HAP-1 (cell line): ENCODE results near the gene INPP5A.
"Not testable (repeated sequence)": the region's sequence is repeated elsewhere in the genome, so short reads cannot be mapped to it uniquely, and the experiment has no call there.

Experiments used
- DNase-seq, 2 experiments: peaks; one replicate each; pipeline ENCODE4 v3.0.0-alpha.2; 2016 to 2020; ENCODE audit warnings: low spot score in 2 of 2
- H3K27me3 ChIP-seq: fragments of 250-450 bp; sonication (Bioruptor Pico); 2 replicates; pipeline ENCODE4 v1.5.1; 2020; ENCODE audit warnings: low read depth, mild to moderate bottlenecking, moderate library complexity
- H3K36me3 ChIP-seq: fragments of 250-450 bp; sonication (Bioruptor Pico); replicated peaks from 2 replicates; pipeline ENCODE4 v1.5.1; 2020; ENCODE audit warnings: mild to moderate bottlenecking
- H3K4me1 ChIP-seq: fragments of 250-450 bp; sonication (Bioruptor Pico); 2 replicates; pipeline ENCODE4 v1.5.1; 2020; ENCODE audit warnings: mild to moderate bottlenecking
- H3K4me3 ChIP-seq: fragments of 250-450 bp; sonication (Bioruptor Pico); 2 replicates; pipeline ENCODE4 v1.5.1; 2020; ENCODE audit warnings: mild to moderate bottlenecking, moderate library complexity
- H3K9me3 ChIP-seq: fragments of 250-450 bp; sonication (Bioruptor Pico); 2 replicates; pipeline ENCODE4 v1.5.1; 2020; ENCODE audit warnings: mild to moderate bottlenecking, moderate library complexity
- in situ Hi-C: fragments of 300-500 bp; cut with MboI; formaldehyde crosslinking; loops from 3 replicates; pipeline ENCODE4 v1.14.3; 2020; ENCODE audit warnings: low sequenced_read_pairs, inconsistent platforms, mixed read lengths

Gene INPP5A

DNA sequence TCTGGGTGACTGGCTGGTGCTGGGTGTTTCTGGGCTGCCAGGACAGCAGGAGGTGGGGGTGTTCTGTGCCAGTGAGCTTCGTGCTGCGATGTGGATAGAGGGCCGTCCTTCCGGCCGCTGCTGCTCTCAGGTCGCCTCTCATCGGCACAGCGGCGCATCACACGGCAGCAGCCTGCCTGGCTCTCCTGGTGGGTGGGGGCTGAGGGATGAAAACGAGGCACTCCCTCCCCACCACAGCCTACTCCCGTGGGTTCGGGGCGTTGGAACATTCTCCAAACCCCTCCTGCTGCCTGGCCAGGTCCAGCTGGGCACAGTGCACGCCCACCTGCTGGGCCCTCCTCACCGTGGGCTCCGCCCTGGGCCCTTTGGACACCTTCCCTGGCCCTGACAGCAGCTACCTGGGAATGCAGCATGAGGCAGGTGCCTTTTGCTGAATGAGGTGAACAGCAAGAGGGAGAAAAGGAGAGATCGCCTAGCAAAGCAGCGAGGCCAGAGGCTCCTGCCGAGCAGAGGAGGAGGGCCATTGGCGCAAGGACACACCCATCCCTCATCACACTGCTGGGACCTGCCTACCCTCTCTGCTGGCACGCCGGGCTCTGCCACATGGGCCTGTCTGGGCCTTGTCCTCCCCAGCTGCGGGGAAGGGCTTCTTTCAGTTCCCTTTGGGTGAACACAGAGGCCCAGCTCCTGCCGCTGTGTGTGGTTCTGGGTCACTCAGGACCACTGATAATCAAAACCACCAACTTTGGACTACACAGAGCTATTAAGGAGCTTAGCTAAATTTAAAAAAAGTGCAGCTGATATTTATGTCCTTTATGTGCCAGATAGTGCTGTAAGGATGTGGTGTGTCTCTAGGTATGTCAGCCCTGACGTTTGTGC is 33.4 kb downstream of the INPP5A start:
- H3K36me3 ChIP-seq = no peaks in the 10 kb centered on the region
- no peaks in the 10 kb centered on the region for H3K9me3 ChIP-seq
- H3K4me1 ChIP-seq = no peaks in the 10 kb centered on the region
- in situ Hi-C loops = no loop called here
- H3K27me3 ChIP-seq = no peaks in the 10 kb centered on the region
- no peak for DNase-seq
- no peak overlapping the region for H3K4me3 ChIP-seq

DNA sequence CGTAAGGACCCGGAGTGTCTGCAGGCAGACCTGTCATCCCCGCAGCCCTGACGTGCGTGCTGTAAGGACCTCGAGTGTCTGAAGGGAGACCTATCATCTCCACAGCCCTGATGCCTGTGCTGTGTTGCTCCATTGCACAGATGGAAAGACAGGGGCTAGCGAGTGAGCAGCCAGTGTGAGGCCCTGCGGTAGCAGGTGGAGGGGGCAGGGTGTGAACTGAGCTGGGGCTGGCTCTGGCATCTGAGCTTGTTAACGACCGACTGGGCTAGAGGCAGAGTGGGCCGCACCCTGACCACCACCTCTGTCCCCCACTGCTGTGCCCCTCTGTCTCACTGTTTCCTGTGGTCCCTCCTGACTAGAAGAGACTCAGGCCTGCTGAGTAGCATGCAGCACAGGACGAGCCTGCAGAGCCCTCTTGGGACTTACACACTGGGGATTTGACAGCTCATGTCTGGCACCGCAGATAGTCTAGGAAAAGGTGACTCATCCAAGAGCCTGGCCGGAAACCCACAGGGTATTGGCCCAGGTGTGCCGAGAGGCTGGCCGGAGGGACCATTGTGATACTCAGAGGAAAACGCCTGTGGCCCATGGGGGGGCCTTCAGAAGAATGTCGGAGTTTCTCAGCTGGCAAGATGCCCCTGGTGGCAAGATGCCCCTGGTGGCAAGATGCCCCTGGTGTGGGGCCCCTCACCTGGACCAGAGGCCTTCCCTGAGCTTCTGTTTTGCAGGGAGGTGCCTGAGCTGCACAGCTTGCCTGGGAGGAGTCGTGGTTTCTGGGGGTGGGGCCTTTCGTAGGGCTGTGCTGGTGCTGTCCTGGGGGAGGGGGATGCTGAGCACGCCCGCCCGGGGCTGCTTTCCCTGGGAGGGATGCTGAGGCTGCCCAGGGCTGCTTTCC is 34.3 kb downstream of the INPP5A start:
- peak in 1 of 2 experiments; percentile 42 for DNase-seq
- in situ Hi-C loops = no loop called here
- H3K4me3 ChIP-seq = no peak overlapping the region

DNA sequence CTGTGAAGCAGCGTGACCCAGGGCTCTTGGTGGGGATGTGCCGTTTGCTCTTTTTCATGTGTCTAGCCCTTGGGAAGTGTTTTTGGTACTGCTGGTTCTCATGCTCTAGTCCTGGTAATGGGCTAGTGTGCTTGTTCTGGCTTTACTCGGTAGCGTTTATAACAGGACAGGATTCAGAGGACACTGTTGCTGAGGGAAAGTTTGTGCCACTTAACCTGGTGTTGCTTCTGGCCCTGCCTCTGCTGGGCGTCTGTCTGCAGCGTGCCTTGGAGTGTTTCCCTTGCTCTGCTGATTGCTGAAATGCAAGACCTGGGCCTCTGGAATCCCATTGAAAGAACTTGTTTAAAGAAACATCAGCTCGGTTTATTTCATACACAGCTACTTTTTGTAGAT is 35.0 kb downstream of the INPP5A start:
- no peaks in the 10 kb centered on the region for H3K4me1 ChIP-seq
- H3K4me3 ChIP-seq = no peak overlapping the region
- H3K9me3 ChIP-seq = no peaks in the 10 kb centered on the region
- H3K36me3 ChIP-seq = no peaks in the 10 kb centered on the region
- H3K27me3 ChIP-seq = no peaks in the 10 kb centered on the region
- in situ Hi-C loops = no loop called here
- no peak for DNase-seq

More for the DNA sequence above, 34.3 kb downstream of the INPP5A start:
- Histone ChIP-seq H3K9me3 (no peaks in the 10 kb centered on the region), H3K36me3 (no peaks in the 10 kb centered on the region), H3K4me1 (no peaks in the 10 kb centered on the region), H3K27me3 (no peaks in the 10 kb centered on the region)

DNA sequence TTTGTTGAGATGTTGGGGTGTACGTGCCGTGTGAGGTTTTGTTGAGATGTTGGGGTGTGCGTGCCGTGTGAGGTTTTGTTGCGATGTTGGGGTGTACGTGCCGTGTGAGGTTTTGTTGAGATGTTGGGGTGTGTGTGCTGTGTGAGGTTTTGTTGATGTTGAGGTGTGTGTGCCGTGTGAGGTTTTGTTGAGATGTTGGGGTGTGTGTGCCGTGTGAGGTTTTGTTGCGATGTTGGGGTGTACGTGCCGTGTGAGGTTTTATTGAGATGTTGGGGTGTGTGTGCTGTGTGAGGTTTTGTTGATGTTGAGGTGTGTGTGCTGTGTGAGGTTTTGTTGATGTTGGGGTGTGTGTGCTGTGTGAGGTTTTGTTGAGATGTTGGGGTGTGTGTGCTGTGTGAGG is 35.4 kb downstream of the INPP5A start:
- H3K27me3 ChIP-seq, H3K9me3 ChIP-seq, H3K4me1 ChIP-seq, H3K36me3 ChIP-seq, DNase-seq, H3K4me3 ChIP-seq, in situ Hi-C loops: not testable (repeated sequence)

DNA sequence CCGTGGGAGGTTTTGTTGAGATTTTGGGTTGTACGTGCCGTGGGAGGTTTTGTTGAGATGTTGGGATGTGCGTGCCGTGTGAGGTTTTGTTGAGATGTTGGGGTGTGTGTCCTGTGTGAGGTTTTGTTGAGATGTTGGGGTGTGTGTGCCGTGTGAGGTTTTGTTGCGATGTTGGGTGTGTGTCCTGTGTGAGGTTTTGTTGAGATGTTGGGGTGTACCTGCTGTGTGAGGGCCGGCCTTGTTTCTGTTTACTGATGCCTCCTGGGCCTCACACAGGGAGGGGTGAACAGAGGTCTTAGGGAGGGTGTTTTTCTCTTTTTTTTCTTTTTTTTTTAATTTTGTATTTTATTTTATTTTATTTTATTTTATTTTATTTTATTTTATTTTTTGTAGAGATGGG is 36.7 kb downstream of the INPP5A start:
- Histone ChIP-seq H3K4me3 (no peak overlapping the region), H3K27me3 (no peaks in the 10 kb centered on the region), H3K36me3 (no peaks in the 10 kb centered on the region), H3K4me1 (no peaks in the 10 kb centered on the region), H3K9me3 (no peaks in the 10 kb centered on the region)
- in situ Hi-C loops = no loop called here
- no peak for DNase-seq

DNA sequence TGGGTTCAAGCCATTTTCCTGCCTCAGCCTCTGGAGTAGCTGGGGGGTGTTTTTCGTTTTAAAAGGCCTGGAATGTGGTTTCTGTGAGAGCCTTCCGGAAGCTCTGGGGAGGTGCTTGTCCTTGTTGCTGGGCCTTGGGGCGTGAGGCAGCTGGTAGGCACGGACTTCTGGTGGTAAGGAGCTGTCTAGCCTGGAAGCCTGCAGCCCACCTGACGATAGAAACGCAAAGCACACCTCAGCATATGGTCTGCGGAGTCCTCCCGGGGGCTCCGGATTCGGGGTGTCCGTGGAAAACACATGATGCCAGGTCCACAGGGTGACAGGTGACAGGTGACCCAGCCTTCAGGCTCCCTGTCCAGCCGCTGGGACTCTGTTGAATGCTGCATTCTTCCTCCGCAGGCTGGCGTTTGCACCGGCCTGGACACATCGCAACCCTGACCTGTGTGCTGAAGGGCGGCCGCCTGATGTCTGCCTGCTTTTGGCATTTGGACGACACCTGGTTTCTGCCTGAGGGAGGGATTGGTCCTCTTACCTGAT is 37.3 kb downstream of the INPP5A start:
- no peak for DNase-seq
- in situ Hi-C loops = no loop called here
- Histone ChIP-seq H3K9me3 (no peaks in the 10 kb centered on the region), H3K36me3 (no peaks in the 10 kb centered on the region), H3K4me1 (no peaks in the 10 kb centered on the region), H3K27me3 (no peaks in the 10 kb centered on the region), H3K4me3 (no peak overlapping the region)

DNA sequence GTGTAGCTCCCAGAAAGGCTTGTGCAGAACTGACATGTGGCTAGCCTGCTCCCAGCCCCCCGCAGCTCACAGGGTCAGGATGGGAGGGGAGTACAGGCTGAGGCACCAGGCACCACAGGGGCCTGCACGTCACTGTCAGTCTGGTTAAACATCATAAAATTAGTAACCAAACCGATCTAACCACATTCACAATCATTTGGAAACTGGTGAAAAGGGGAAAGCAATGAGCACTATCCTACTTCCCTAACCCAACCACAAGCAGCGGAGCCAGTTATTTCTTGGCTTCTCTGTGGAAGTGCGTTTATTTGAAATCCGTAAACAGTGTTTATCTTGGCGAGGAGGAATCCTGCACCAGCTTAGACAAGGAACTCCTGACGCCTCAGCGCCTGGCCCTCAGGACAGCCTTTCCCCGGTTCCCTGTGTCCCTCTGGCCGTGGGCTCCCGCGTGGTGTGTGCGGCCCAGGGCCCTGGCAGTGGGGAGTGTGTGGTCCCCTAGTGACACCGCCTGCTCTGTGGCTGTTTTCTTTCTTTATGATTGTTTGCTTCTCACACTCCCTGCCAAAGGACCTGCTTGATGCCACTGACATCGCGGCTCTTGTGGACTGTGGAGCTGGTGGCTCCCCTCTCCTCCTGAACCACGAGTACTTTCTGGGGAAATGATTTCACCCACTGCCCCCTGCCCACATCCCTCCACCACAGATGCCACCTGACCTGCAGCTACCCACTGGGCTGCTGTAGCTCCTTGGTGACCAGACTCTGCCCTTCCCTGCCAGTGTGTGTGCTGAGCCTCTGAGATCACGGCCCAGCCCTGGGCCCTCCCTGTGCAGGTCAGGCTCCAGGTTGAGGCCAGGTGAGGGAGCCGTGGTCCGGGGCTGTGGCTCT is 38.0 kb downstream of the INPP5A start:
- Histone ChIP-seq H3K9me3 (no peaks in the 10 kb centered on the region), H3K4me1 (no peaks in the 10 kb centered on the region), H3K4me3 (no peak overlapping the region), H3K36me3 (no peaks in the 10 kb centered on the region), H3K27me3 (no peaks in the 10 kb centered on the region)
- in situ Hi-C loops = no loop called here
- DNase-seq = no peak

DNA sequence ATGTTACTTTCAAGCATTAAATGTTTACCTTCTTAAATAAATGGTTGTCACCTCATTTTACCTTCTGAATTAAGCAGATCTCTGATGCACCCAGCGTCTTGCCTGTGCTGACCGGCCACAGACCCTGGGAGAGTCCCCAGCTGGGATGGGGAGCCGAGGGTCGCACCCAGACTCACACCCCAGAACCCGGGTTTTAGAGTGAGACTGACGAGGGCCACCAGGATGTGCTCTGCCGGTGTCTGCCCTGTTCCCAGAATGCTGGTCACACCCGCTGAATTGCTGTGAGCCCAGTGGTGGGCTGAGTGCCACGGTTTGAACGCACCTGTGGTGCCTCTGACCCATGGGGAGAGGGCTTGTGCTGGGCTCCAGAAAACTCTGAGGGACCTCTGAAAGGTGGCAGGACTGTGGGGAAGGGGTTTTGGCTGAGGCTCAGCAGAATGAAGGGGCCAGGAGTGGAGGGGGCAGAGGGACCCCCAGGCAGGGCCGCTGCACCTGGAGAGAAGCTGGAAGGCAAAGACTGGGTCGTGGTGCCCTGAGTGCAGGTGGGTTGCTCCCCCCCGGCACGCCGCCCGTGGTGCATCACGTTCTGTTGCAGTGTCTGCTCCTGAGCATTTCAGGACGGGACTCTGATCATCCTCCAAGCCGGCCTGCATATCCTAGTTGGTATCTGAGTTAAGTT is 39.2 kb downstream of the INPP5A start:
- Histone ChIP-seq H3K36me3 (no peaks in the 10 kb centered on the region), H3K4me1 (no peaks in the 10 kb centered on the region), H3K9me3 (no peaks in the 10 kb centered on the region), H3K27me3 (no peaks in the 10 kb centered on the region), H3K4me3 (no peak overlapping the region)
- no peak for DNase-seq
- in situ Hi-C loops = no loop called here

DNA sequence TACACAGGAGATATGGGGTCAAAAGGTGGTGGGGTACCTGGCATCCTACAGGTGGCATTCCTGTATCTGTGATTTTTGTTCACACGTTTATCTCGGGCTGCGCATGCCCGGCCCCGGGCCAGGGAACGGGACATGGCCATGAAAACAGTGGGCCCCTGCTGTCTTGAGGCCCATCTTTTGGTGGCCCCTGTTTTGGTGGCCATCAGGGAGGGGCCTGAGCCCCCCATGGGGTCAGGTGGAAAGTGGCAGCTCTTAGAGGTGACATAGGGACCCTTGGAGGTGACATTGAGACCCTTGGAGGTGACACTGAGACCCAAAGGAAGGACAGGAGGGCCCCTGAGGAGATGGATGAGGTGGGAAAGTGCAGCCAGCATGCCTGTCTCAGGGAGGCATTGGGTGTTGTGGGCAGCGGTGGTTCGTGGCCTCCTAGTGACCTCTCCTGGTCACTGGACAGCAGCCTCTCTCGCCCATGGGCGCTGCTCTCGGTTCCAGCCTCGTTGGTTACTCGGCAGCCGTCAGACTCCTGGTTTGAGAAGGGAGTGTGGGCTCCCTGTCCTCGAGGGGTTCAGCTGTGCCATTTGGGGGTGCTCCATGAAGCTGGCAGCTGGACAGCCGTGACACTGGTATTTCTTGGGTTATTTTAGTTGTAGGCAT is 39.9 kb downstream of the INPP5A start:
- Histone ChIP-seq H3K4me1 (no peaks in the 10 kb centered on the region), H3K4me3 (no peak overlapping the region), H3K9me3 (no peaks in the 10 kb centered on the region), H3K27me3 (no peaks in the 10 kb centered on the region), H3K36me3 (no peaks in the 10 kb centered on the region)
- in situ Hi-C loops = no loop called here
- DNase-seq = no peak

DNA sequence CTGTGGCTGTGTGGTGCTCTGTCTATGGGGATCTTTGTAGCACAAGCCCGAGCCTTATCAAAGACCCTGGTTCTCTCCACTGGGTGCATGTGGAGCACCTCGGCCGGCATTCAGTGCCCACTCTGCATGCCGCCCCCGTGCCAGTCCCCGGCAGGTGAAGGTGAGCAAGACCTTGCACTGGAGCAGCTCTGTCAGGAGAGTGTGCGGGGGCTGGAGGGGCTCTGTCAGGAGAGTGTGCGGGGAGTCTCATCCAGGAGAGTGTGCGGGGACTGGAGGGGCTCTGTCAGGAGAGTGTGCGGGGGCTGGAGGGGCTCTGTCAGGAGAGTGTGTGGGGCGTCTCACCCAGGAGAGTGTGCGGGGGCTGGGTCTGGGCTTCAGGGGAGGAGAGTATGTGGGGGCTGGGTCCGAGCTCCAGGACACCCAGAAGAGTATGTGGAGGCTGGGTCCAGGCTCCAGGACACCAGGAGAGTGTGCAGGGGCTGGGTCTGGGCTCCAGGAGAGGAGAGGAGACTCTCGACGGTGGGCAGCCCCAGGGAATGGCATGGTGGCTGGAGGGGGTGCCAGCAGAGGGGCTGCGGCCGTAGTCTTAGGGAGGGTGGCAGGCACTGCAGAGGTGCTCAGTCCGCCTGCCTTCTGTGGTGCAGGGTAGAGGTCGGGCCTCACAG is 40.8 kb downstream of the INPP5A start:
- Histone ChIP-seq H3K9me3 (no peaks in the 10 kb centered on the region), H3K27me3 (no peaks in the 10 kb centered on the region)
- in situ Hi-C loops = no loop called here

DNA sequence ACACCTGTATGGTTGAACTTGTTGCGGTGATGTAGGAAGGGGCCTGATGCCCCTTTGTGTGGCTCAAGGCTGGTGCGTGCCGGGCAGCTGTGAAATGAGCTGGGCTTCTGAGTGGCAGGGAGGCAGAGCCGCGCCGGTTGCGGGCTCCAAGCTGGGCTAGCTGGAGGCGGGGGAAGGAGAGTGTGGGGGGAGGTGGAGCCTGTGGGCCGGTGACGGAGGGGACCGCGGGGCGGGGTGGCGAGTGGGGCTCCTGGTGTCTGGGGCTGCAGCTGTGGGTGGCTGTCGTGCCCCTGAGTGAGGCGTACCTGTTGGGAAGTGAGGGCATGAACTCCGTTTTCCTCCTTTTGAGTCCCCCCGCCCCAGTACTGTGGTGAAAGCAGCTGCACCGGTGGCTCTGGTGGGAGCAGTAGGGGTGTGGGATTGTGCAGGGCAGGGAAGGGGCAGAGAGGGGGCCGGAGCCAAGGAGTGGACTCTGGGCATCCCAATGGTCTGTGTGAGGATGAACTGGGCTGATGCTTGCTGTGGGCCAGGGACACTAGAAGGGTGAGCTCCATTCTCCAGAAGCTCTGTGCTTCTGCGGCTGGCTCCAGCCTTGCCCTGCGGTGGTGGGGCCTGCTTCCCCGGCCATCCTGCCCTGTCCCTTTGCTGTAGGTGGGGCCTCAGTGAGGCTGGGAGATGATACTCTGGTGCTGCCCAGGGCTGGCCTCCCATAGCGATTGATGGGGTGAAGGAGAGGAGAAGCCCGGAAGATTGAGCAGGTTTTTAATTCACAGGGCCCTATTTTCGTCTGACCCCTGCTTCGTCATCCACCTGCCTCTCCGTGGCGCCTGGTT is 41.7 kb downstream of the INPP5A start:
- H3K4me1 ChIP-seq = no peaks in the 10 kb centered on the region
- H3K36me3 ChIP-seq = no peaks in the 10 kb centered on the region
- H3K4me3 ChIP-seq = no peak overlapping the region
- in situ Hi-C loops = no loop called here
- DNase-seq = no peak
- no peaks in the 10 kb centered on the region for H3K9me3 ChIP-seq
- H3K27me3 ChIP-seq = no peaks in the 10 kb centered on the region

More for the DNA sequence above, 40.8 kb downstream of the INPP5A start:
- no peaks in the 10 kb centered on the region for H3K36me3 ChIP-seq
- DNase-seq = no peak
- H3K4me1 ChIP-seq = no peaks in the 10 kb centered on the region
- H3K4me3 ChIP-seq = no peak overlapping the region
